ENCODE measurements around the gene PRSS57.

PRSS57 gene

GRCh38 chr19:645912-646778 is 49.1 kb downstream of the PRSS57 start:
- TF ChIP-seq CTCF (IDR thresholded peaks at IDR 0.05; ENCODE audit: poor library complexity, severe bottlenecking), result no peak
- ATAC-seq (ENCODE audit: low read depth) (no peak), DNase-seq (ENCODE audit: low spot score) (no peak)
- Histone ChIP-seq H3K27ac (ENCODE audit: poor library complexity, severe bottlenecking) (no peak overlapping the region), H3K4me3 (ENCODE audit: severe bottlenecking) (no peak overlapping the region), H3K36me3 (ENCODE audit: low read depth) (peaks cover 17% of the 10 kb centered on the region), H3K4me1 (ENCODE audit: insufficient read depth, poor library complexity, severe bottlenecking) (no peaks in the 10 kb centered on the region), H3K27me3 (ENCODE audit: insufficient read depth, poor library complexity, severe bottlenecking) (no peaks in the 10 kb centered on the region), H3K9me3 (ENCODE audit: severe bottlenecking) (no peaks in the 10 kb centered on the region)

- DNase-seq (ENCODE audit: low spot score) (no peak), ATAC-seq (ENCODE audit: low read depth) (no peak)
- TF ChIP-seq CTCF (IDR thresholded peaks at IDR 0.05; ENCODE audit: poor library complexity, severe bottlenecking), result no peak
- no peak overlapping the region for H3K27ac ChIP-seq (ENCODE audit: poor library complexity, severe bottlenecking)
- H3K9me3 ChIP-seq (ENCODE audit: severe bottlenecking), result no peaks in the 10 kb centered on the region
- H3K27me3 ChIP-seq (ENCODE audit: insufficient read depth, poor library complexity, severe bottlenecking), result no peaks in the 10 kb centered on the region
- no peaks in the 10 kb centered on the region for H3K4me1 ChIP-seq (ENCODE audit: insufficient read depth, poor library complexity, severe bottlenecking)
- peaks cover 17% of the 10 kb centered on the region for H3K36me3 ChIP-seq (ENCODE audit: low read depth)
- no peak overlapping the region for H3K4me3 ChIP-seq (ENCODE audit: severe bottlenecking)
Observed at GRCh38 chr19:644789-645188, 50.5 kb downstream of the PRSS57 start.

DNA sequence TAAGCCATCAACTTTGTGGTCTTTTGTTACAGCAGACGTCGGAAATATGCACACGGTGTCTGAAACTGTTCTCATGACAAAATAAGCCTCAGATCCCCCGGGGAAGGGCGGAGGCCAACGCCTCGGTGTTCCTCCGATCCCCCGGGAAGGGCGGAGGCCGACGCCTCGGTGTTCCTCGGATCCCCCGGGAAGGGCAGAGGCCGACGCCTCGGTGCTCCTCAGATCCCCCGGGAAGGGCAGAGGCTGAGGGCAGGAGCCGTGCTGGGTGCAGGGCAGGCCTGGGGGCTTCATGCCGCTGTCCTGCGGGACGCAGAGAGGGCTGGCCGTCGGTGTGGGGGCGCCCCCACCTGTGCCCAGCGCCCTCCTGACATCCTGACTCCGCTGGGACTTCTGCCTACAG is 50.9 kb downstream of the PRSS57 start:
- H3K27ac ChIP-seq (ENCODE audit: poor library complexity, severe bottlenecking), result no peak overlapping the region
- H3K9me3 ChIP-seq (ENCODE audit: severe bottlenecking), result no peaks in the 10 kb centered on the region
- DNase-seq (ENCODE audit: low spot score) (no peak), ATAC-seq (ENCODE audit: low read depth) (no peak)
- TF ChIP-seq CTCF (IDR thresholded peaks at IDR 0.05; ENCODE audit: poor library complexity, severe bottlenecking), result no peak
- no peak overlapping the region for H3K4me3 ChIP-seq (ENCODE audit: severe bottlenecking)
- H3K36me3 ChIP-seq (ENCODE audit: low read depth), result peaks cover 15% of the 10 kb centered on the region
- no peaks in the 10 kb centered on the region for H3K27me3 ChIP-seq (ENCODE audit: insufficient read depth, poor library complexity, severe bottlenecking)
- H3K4me1 ChIP-seq (ENCODE audit: insufficient read depth, poor library complexity, severe bottlenecking), result no peaks in the 10 kb centered on the region

DNA sequence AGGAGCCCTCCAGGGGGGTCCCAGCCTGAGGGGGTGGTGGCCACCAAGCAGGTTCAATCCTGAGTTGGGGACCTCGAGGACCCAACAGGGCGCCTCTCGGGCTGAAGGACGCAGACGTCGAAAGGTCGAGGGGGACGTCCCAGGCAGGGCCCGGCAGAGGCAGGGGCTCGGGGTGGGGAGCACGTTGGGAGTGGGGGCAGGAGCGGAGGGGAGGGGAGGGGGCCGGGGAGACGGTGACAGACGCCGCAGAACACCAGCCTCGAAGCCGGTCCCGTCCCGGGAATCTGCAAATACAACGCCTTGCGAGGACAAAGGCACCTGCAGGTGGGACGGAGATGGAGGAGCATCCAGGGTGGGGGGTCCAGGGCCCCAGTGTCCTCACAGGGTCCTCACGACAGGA is 51.5 kb downstream of the PRSS57 start:
- H3K4me1 ChIP-seq (ENCODE audit: insufficient read depth, poor library complexity, severe bottlenecking), result no peaks in the 10 kb centered on the region
- no peak for TF ChIP-seq CTCF (IDR thresholded peaks at IDR 0.05; ENCODE audit: poor library complexity, severe bottlenecking)
- DNase-seq (ENCODE audit: low spot score) (no peak), ATAC-seq (ENCODE audit: low read depth) (no peak)
- H3K36me3 ChIP-seq (ENCODE audit: low read depth), result peaks cover 9% of the 10 kb centered on the region; the same call in 1 of the 2 replicates
- H3K9me3 ChIP-seq (ENCODE audit: severe bottlenecking), result no peaks in the 10 kb centered on the region
- no peak overlapping the region for H3K4me3 ChIP-seq (ENCODE audit: severe bottlenecking)
- no peak overlapping the region for H3K27ac ChIP-seq (ENCODE audit: poor library complexity, severe bottlenecking)
- no peaks in the 10 kb centered on the region for H3K27me3 ChIP-seq (ENCODE audit: insufficient read depth, poor library complexity, severe bottlenecking)

Measured in RWPE2 (cell line).